Cardiac fibroblast (primary cell): ENCODE results near the gene PCBD2.

ENCODE experiments used
- DNase-seq, 2 donors: peaks; one replicate each; pipeline versions ENCODE4 v3.0.0 to v3.0.0-alpha.2; 2010; ENCODE audit warnings: low read depth in 2 of 2
- H3K4me3 ChIP-seq, 2 donors: replicated peaks in 1 of 2; 1 replicate in 1 of 2; 2 replicates in 1 of 2; pipeline ENCODE4 v1.5.1; 2011; ENCODE audit warnings: low read depth in 2 of 2, low read length in 2 of 2, mild to moderate bottlenecking in 2 of 2, moderate library complexity in 1 of 2
- TF ChIP-seq, protein P1 (sequence below): IDR thresholded peaks from one replicate; pipeline ENCODE4 v1.5.1; 2011; ENCODE audit warnings: low read depth, mild to moderate bottlenecking, low read length, inconsistent platforms

The PCBD2 gene

DNA sequence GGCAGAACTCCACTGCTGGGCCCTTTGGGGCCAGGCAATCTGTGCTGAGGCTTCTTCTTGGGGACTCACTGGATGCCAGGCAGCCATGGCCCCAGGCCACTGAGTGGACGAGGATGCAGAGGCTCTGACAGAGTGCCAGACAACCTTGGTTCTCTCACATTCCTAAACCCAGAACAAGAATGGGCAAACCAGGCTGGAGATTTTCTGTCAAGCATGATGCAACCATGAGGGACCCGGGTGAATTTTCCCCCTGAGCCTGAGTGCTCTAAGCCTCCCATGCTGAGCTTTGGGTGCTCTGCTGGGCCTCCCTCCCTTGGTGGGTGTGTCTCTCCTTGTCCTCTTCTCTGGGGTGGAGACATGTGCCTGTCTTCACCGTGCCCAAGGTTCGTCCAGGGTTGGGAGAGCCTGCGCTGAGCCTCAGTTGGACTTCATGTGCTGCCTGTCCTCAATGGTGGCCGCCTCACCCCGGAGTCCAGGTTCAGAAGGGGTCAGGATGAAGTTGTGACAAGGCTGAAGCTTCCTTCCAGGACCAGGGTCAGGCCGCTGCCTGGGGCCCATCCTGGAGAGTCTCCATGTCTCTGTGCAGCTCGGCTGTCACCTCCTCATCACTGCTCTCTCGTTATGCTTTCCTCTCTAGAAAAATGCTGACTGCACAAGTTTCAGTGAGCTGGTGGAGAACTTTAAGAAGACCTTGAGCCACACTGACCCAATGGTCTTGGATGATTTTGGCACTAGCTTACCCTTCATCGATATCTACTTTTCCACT, 105.0 kb downstream of the PCBD2 start:
- no peak for DNase-seq
- TF ChIP-seq, protein P1, sequence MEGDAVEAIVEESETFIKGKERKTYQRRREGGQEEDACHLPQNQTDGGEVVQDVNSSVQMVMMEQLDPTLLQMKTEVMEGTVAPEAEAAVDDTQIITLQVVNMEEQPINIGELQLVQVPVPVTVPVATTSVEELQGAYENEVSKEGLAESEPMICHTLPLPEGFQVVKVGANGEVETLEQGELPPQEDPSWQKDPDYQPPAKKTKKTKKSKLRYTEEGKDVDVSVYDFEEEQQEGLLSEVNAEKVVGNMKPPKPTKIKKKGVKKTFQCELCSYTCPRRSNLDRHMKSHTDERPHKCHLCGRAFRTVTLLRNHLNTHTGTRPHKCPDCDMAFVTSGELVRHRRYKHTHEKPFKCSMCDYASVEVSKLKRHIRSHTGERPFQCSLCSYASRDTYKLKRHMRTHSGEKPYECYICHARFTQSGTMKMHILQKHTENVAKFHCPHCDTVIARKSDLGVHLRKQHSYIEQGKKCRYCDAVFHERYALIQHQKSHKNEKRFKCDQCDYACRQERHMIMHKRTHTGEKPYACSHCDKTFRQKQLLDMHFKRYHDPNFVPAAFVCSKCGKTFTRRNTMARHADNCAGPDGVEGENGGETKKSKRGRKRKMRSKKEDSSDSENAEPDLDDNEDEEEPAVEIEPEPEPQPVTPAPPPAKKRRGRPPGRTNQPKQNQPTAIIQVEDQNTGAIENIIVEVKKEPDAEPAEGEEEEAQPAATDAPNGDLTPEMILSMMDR, result no peak
- H3K4me3 ChIP-seq, result no peak overlapping the region

DNA sequence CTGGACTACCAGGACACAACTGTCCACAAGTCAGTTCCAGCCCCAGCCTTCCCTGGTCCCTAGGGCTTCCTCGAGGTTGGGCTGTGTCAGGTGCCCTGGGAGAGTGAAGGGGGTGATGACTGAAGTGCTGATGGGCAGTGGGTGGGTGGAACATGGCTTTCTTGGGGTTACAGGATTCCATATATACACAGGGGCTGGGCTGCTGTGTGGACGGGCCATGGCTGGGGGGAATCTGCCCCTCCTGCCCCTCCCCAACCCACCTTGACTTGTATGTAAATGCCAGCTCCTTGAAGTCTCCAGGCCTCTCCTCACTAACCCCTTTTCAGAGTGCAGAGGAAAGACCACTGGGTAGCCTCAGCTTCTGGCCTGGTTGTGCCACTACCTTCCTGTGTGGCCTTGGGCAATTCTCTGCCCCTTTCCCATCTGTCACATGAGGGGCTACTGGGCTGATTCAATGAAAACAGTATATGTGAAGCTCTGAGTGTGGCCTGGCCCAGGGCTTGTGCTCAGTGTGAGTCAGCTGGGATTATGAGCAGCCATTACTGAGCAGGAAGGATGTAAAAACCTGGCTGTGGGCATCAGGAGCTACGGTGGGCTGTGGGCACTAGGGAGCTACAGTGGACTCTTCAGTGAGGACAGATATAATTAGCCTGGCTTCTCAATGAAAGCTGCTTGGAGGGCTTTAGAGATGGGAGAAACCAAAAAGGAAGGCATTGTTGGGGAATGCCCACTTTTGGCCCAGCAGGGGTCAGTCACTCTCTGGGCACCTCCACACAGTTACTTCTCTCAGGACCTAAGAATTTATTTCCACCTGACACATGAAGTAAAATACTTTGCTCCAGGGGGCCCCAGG, 105.8 kb downstream of the PCBD2 start:
- H3K4me3 ChIP-seq, result no peak overlapping the region
- no peak for DNase-seq
- TF ChIP-seq, protein P1, result no peak

DNA sequence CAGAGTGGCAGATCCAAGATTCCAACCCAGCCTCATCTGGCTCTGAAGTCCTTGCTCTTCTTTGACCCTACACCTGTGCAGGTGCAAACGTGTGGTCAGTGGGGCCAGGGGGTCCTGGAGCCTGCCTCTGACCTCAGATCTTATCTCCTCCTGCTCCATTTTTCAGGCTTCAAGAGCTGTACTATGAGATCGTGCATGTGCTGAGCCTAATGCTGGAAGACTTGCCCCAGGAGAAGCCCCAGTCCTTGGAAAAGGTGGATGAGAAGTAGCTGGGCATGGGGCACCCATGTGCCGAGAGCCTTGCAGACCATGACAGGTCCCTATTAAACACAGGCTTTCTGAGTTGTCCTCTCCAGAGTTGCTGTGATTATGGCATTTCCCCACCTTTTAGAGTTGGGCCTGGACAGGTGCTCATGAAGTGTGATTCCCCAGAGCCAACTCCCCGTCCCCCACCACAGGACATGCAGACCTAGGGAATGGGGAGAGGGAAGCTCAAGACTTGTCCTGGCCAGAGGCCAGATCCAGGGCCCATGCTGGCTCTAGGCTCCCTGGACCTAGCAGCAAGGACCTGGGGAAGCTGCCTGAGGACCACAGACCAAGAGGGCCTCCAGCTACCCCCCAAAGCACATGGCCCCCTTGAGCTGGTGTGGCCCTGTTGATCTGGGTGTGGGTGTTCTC, 106.6 kb downstream of the PCBD2 start:
- TF ChIP-seq, protein P1, result no peak
- H3K4me3 ChIP-seq, result no peak overlapping the region
- no peak for DNase-seq

DNA sequence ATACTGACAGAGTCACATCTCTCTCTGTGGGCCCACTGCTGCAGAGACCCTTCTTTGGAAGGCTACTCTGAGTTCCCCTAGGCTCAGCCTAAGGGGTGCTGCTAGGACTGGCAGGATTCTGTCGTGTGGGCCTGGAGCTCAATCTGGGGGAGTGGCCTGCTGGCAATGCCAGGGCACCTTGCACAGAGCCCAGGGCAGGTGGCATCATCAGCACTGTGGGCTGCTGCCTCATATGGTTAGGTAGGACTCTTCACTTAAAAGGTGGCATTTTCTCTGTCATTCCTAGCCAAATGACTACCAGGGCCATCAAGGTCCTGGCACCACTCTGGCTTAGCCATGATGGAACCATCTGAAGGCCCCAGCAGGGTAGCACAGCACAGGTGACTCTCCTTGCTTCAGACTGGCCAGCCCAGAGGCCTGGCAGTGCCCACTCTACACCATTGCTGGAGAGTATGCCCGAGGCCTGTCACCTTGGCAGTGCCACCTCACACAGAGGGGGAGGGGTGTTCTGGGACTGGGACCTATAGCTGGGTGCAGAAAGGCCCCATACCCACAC, 107.2 kb downstream of the PCBD2 start:
- no peak for DNase-seq
- TF ChIP-seq, protein P1, result no peak

More for the DNA sequence above, 107.2 kb downstream of the PCBD2 start:
- H3K4me3 ChIP-seq, result no peak overlapping the region
